HG02884 (cell line): ENCODE measurements around the gene LDLRAD4.
A peak's percentile ranks its signal among the peaks of the same experiment; 100 is the strongest.

Experiments used
- ATAC-seq: cut with Tn5 transposase; IDR thresholded peaks from one replicate; pipeline ENCODE4 v1.9.1; 2021; ENCODE audit warnings: mild to moderate bottlenecking, moderate library complexity; ENCODE audit not compliant: unreplicated experiment

Gene LDLRAD4

DNA sequence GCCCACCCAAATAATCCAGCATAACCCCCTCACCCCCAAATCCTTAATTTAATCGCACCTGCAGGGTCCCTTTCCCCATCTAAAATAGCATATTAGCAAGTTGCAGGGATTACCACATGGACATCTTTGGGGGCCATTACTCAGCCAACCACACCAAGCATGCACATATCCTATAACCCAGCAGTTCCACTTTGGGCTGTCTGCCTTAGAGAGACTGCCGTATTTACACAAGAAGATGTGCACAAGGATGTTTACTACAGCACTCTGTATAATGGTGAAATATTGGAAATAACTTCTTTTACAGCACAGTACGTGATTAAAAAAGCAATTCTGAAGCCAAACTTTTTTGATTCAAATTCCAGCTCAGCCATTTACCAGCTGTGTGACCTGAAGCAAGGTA lies 17.3 kb upstream of the LDLRAD4 start:
- no peak for ATAC-seq

DNA sequence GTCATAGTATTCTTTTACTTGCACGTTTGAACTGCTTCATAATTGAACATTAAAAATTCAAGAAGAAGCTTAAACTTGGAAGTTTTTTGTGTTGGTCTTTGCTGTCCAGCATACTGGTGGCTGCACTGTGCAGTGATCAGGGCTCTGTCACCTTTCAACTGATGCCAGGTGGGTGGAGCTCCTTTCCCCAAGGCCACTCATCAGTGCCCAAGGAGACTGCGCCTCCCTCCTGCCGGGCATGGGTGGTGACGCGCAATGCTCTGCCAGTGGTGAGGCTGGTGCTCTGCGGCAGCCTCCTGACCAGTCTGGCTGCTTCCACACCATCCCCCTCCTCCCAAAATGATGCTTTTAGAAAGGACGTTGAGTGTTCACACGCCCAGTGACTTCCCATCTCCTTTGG lies 16.0 kb upstream of the LDLRAD4 start:
- no peak for ATAC-seq

DNA sequence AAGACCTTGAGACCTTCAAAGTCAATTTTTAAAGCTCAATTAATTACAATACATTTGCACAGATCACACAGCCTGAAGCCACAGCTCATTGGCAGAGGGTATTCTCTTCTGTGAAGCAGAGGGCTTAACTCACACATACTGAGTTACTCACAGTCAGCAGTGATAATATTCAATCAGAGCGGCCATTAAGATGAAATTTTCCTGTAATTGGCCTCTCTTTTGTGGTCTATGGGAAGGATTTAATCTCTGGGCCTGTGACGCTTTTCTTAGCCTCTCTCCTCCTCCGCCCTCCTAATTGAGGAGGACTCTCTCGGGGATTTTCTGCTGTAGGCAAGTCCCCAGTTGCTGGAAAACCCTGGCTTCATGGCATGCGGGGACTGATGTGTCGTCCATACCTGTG lies 12.3 kb upstream of the LDLRAD4 start:
- ATAC-seq = no peak

DNA sequence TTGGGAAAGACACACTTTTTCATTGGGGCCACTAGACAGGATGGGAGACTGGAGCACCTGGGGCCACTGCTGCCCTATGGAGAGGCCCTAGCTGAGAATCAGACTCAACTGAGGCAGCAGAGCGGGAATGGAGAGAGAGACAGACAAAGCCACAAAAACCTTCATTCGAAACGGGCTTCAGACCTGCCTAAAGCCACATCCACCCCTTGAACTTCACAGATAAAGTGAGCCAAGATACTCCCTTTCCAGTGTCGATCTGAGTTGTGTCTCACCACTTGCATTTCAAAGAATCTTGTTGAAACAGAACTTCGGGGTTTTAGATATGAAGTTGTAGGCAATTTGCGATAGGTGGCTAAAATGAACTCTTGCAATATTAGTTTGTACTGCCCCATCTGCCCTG lies 11.3 kb upstream of the LDLRAD4 start:
- ATAC-seq = no peak

DNA sequence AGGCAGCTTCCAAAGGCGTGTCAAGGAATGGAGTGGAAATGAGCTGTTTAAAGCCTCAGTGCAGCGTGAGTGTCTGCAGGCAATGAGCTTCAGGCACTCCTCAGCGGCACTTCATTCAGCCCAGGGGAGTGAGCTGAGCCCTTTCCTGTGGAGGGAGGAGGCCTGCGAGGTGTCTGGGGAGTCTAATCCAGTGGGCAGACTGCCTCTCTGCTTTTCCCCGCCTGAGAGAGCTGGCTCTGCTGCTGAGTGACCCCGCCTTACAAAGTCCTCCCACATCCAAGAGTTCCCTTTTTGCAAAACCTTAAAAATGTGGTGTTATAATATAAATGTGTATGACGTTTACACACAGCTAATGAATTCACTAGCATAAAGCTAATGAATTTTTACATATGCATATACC lies 7.0 kb upstream of the LDLRAD4 start:
- no peak for ATAC-seq

DNA sequence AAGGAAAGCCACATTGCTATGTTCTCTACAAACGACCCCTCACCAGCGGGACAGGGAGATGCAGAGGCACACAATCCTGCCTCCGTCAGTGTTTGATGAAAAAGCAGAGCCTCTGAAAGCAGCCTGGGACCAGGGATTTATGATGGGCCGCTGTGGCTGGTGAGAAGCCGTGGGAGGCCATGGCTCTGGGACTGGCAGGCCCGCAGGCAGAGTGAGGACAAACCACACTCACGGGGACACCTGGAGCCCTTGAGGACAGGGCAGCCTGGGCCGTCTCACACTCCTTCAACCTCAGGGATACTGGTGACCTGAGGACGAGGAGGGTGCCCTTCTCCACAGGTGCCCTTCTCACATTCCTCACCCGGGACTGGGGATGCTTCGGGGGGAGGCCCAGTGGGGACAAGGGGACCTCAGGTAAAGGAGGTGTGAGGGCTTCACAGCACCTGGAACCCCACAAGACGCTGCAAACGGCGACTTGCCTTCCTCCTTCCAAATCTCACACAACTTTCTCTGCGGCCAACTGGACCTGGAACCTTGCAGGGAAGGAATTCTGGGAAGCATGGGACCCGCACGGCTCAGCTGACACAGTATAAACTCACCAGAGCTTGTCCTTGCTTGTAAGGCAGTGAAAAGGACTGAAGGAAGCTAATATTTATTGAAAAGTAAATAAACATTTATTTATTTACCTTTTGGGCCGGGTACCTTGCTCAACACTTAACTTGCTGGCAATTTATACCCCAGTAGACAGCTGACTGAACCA lies 5.3 kb upstream of the LDLRAD4 start:
- no peak for ATAC-seq

DNA sequence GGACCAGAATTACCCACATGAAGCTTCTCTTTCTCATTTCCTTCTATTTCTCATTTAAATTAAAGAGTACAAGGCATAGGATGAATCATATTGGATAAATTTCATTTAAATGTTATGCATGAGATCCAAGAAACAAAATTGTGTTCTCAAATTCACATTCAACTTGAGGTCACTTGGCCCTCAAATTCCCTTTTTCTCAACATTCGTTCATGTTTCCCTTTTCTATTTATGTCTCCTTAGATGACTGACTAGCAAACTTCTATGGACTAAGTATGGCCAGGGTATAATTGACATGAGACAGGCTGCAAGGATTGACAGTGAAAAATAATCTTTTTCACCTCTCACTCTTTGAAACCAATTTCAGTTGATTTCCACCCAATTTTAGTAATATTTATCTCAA lies 4.0 kb upstream of the LDLRAD4 start:
- no peak for ATAC-seq

DNA sequence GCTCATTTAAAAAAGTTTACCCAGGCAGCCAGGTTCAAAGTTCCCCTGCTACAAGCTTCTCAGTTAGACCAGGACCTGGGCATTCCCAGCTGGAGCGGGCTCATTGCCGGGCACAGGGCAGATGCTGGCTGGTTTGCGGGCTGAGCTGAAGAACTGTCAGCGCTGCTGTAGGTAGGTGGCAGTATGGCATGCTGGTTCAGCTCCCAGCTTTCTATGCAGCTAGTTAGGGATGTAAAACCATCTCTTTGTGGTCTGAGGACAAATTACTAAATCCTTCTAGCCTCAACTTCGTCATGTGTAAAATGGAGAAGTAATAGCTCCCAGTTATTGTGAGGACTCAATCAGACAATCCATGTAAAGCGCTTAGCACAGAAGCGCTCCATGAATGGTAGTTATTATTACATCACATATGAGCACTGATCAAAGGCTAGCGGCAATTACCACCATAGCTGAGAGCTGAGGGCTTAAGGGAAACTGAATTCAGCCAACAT lies 2.4 kb upstream of the LDLRAD4 start:
- peak; percentile 45 for ATAC-seq

DNA sequence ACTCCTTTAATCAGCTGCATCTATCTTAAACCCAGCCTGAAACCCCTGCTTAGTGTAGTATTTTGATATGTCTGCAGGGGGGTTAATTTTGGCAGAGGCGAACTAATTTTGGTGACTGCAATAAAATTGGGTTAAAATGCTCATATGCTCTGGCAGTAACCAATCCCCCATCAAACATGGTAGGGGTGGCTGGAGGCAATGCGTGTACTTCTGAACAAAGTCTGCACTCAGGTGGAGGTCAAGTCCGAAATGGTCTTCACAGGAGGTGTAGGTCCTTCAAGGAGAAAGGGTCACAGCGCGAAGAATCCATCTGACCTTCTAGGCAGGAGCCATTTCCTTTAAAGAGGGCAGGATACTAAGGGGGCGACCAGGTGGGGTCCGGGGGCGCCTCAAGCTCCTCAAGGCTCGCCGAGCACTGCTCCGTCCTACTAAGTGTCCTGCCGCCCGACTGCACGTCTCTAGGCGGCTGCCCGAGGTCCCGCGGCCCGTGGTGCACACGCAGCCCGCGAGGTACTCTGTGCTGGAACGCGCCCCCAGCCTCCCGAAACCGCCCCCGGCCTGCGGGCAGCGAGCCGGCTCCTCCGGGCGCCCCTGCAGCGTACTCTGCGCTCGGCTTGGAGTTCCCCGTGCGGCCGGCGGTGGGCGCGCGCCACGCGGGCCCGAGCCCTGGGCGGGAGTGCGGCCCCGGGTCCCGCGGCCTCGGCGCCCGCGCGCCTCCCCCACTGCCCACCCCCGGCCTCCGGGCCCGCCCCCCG lies 1.7 kb upstream of the LDLRAD4 start:
- ATAC-seq = peak; percentile 47

DNA sequence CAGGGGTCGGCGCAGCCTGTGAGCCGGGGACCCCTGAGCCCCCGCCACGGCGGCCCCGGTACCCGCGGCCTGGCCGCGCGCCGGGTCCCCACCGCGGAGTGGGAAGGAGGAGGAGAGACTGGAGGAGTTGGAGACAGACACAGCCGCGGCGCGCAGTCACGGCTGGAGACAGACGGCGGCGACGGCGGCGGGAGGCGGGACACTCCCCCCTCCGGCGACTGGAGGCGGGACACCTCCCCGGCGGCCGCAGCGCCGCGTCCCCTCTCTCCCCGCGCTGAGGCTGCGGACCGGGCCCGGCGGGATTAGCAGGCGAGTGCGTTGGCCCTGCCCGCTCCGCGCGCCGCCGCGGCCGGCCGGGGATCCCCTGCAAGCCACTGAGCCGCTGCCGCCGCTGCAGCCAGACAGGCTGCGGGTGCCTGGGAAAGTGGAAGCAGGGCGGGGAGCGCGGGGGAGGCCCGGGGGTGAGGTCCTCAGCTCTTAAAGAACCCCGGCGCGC lies 1.0 kb upstream of the LDLRAD4 start:
- ATAC-seq = peak; percentile 43

DNA sequence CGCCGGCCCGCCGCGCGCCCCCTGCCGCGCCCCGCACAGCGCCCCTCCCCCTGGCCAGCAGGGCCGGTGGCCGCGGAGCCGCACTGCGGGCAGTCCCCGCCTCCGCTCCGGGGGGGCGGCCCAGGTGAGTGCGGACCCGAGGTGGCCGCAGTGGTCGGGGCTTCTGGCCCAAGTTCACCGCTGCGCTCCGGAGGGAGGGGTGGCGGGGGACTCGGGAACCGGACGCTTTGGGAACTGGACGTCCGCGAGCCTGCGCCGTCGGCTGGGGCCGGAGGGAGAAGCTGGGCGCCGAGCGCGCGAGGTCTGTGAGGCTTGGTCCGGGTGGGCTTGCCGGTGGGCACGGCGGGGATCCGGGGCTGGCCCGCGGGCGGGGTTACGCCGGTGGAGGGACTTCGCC lies 591 bp upstream of the LDLRAD4 start:
- no peak for ATAC-seq

DNA sequence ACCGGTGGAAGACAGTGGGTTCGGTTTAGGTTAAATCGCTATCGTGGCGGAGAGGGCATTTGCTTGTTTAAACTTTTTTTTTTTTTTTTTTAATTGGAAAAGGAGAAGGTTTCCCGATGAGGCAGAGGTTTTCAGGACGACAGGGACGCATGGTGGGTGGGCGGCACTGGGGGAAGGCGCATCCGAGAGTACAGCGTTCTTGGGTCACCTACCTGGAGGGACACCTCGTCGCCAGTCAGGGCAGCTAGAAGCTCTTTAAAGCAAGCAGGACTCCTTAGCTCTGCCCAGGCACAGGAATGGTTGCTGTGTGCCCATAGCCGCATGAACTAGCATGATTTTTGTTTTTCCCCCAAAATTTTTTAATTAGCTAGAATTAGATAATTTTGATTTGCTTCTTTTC lies 437 bp downstream of the LDLRAD4 start:
- ATAC-seq = no peak

DNA sequence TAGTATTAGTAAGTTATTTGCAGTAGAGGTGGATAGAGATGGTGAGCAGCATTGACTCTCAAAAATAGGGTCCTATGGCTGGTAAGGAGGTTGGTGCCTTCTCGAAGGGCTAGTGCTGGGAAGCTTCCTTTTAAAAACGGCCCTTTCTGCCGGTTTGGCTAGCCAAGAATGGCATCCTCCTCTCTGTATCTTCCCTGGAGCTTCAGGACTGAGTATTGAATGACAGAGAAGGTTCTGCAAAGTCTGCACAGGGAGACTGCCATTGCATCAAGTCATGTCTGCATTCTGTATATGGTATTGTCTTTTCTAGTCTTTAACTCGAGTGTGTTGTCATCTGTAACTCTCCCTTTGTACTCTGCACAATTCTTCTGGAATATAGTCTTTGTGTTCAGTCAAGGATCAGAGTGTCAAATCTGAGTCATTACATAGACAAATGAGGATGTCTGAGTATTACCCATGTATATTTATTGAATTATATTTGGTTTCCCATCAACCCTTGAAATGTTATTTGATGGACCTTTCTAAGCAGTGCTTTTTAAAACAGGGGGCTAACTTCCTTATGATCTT lies 1.1 kb downstream of the LDLRAD4 start:
- ATAC-seq = no peak

DNA sequence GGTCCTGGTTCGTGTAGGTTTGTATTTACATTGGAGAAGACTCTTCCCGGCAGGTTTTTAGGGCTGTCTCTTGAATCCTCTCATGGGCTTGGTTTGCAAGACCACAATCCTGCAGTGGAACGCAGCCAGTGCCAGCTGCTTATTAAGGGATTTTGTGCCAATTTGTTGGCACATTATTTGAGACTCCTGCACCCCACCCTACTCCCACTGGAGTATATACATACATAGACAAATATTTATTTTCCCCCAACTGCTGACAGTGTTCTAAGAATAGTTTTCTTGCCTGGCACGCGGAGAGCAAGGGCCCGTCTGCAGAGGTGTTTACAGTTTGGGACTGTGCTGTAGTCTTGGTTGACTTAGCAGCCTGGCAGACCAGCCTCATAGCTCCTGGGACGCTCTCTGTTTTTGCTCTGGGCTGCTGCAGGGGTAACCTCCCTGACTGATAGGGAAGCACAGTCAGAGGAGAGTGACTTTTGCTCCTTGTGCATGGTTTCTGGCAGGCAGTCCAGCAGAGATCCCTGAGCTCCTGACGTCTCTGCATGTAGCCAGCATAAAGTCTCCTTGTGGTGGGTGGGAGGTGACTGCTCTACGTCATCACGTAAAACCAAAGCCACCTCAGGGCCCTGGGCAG lies 1.9 kb downstream of the LDLRAD4 start:
- no peak for ATAC-seq

DNA sequence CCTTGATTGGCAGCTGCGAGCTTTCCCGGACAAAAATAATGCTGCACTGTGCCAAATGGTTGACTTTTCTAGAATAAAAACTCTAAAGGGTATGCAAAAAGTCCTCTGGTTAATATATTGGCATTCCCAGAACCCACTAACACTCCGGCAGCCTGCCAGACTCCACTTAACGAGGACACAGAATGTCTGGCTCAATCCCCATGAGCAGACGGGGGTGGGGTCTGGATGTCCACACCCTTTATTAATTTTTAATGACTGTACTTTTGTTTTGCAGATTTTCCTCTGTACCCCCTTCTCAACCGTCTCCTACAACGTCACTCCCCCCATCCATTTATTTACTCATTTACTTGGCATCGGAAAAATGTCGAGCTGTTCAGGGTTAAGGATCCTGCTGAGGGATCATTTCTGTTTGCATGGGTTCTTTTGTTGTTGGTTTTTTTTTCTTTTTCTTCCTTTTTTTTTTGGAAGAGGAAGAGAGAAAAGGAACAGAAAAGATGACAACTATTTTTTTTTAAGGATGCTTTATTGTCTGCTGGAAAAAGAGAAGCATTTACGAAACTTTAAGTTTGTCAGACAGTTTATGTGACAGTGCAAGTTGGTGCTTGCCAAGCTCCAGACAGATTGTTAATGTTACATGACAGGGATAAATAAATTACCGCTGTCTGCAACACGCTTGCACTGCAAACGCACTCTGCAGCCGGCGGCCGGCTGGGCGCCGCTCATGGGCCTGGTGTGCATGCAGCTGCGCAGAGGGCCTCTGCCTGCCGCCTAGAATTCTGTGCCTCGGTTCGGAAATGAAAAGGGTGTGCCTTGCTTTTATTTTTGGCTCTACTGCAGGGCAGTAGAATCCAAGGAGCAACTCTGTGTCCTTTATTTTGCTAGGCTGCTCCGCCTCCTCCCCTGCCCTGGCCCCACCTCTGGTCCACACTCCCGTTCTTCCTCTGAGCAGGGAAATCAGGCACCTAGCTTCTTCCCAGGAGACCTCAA lies 3.6 kb downstream of the LDLRAD4 start:
- no peak for ATAC-seq

DNA sequence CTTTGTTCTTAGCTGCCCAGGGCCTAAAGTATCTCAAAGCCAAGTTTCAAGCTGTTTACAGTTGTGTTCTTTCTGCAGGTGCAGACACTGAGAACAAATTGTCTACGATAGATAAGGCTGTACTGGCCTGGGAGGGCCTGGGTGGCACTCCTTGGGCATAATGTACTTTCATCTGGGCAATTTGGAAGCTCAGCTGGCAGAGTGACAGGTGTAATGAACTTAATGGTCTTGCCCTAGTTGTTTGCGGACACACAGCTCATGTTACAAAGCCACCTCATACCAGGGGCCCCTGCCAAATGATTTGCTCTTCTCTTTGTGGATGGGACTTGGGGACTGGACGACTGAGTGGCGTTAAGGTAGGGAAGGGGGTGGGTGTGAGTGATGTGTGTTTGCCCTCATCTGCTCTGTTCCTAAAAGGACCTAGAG lies 4.3 kb downstream of the LDLRAD4 start:
- no peak for ATAC-seq

DNA sequence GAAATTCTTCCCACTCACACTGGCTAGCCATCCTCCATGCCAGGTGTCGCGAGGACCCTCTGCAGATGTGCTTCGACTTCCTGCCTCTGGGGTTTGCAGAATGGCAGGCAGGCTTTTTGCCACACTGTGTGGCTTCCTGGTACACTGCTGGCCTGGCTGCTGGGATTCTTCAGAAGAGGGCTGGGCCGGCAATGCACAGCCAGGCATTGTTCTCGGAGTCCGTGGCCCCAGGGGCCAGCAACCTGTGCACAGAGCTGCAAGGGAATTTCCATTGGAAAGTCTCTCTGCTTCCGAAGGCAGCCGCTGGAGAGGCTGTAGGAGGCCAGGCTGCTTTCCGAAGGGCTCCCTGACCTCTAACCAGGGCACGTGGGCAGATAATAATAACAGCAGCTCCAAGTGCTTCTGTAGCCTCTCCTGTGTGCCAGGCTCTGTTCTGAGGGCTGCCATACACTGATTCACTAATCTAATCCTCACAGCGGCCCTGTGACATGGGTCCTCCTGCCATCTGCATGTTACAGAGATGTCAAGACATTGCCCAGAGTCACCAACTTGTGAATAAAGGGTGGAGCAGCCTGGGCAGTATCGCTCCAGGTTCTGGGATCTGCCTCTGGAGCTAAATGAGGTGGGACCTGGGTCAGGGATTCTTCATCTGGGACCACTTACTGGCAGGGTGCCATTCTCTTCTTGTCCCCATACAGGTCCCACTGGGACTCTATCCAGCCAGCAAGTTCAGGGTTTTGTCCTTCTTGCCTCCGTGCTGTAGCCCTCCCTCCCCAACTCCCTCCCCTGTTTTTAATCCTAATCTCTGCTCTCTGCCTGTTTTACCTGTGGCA lies 5.0 kb downstream of the LDLRAD4 start:
- ATAC-seq = no peak

DNA sequence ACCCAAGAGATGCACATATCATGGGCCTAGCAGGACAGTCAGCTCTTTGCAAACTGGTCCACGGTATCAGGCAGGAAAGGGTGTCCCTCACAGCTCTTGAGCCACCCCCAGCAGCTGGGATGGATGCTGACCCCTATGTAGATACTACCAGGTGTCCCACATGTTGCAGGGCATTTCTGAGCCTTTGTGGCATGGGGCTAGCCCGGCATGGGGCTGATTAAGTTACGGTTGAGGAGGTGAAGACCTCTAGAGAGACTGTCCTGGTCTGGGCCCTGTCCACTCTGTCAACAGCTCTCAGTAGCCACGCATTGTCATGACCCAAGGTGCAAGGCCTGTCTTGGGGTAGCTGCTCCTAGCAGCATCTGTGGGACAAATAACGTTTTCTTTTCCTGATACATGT lies 6.7 kb downstream of the LDLRAD4 start:
- ATAC-seq = no peak

DNA sequence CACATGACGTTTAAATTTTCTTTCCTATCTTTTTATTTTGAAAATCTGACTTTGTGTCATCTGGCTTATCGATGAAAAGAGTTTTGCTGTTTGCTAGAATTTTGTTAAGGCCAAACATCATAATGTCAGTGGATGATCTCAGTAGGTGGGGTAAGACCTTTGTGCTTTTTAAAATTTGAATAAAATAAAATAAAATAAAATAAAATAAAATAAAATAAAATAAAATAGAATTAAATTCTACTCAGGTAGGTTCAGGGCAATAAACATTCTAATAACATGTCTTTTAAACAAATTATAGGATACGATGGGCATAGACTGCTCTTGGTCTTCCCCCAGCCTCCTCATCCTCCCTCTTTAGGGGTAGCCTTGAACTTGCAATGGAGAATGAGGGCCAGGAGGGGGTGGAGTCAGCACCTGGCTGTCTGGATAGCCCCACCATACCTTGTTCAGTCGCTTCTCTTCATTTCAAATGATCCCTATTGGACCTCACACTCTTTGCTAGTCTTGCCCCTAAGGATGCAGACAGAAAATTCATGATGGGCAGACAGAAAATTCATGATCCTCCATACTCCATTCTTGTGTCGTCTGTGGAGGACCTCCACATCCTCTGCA lies 8.1 kb downstream of the LDLRAD4 start:
- ATAC-seq = no peak
